HG02571 (cell line): ENCODE measurements around the gene GCKR.
"Not testable (repeated sequence)": the region's sequence is repeated elsewhere in the genome, so short reads cannot be mapped to it uniquely, and the experiment has no call there.

Experiments used
- ATAC-seq: cut with Tn5 transposase; IDR thresholded peaks from one replicate; pipeline ENCODE4 v1.9.1; 2021; ENCODE audit warnings: mild to moderate bottlenecking, moderate library complexity; ENCODE audit not compliant: unreplicated experiment

The GCKR gene

GRCh38 chr2:27509326-27509725 lies 12.7 kb downstream of the GCKR start:
- no peak for ATAC-seq

- ATAC-seq = no peak
These were observed 21.6 kb downstream of the GCKR start for GRCh38 chr2:27518113-27518781.

GRCh38 chr2:27518782-27519113 lies 22.1 kb downstream of the GCKR start:
- ATAC-seq = no peak

GRCh38 chr2:27520316-27520715 lies 23.7 kb downstream of the GCKR start:
- no peak for ATAC-seq

GRCh38 chr2:27522400-27522945 lies 25.8 kb downstream of the GCKR start:
- no peak for ATAC-seq

- no peak for ATAC-seq
These were observed 30.5 kb downstream of the GCKR start for GRCh38 chr2:27527182-27527581.

GRCh38 chr2:27531983-27532382 lies 35.3 kb downstream of the GCKR start:
- no peak for ATAC-seq

GRCh38 chr2:27537287-27537686 lies 40.6 kb downstream of the GCKR start:
- ATAC-seq = no peak

- not testable (repeated sequence) for ATAC-seq
These were observed 42.3 kb downstream of the GCKR start for GRCh38 chr2:27538839-27539450.

- ATAC-seq = not testable (repeated sequence)
These were observed 43.0 kb downstream of the GCKR start for GRCh38 chr2:27539649-27540048.

- ATAC-seq = no peak
These were observed 47.6 kb downstream of the GCKR start for GRCh38 chr2:27544143-27544821.

GRCh38 chr2:27545348-27546141 lies 48.9 kb downstream of the GCKR start:
- ATAC-seq = no peak

- ATAC-seq = no peak
These were observed 52.7 kb downstream of the GCKR start for GRCh38 chr2:27549303-27549702.

GRCh38 chr2:27551514-27551913 lies 54.9 kb downstream of the GCKR start:
- ATAC-seq = no peak

GRCh38 chr2:27552941-27553340 lies 56.3 kb downstream of the GCKR start:
- no peak for ATAC-seq

- ATAC-seq = not testable (repeated sequence)
These were observed 57.8 kb downstream of the GCKR start for GRCh38 chr2:27554451-27554850.

- no peak for ATAC-seq
These were observed 62.6 kb downstream of the GCKR start for GRCh38 chr2:27559228-27559627.

- ATAC-seq = no peak
These were observed 64.4 kb downstream of the GCKR start for GRCh38 chr2:27561060-27561459.

GRCh38 chr2:27566628-27567027 lies 70.0 kb downstream of the GCKR start:
- no peak for ATAC-seq

- no peak for ATAC-seq
These were observed 72.8 kb downstream of the GCKR start for GRCh38 chr2:27569398-27569797.

GRCh38 chr2:27571197-27571596 lies 74.6 kb downstream of the GCKR start:
- no peak for ATAC-seq
